Measurements from ENCODE around the gene NLRC3.

Gene NLRC3

DNA sequence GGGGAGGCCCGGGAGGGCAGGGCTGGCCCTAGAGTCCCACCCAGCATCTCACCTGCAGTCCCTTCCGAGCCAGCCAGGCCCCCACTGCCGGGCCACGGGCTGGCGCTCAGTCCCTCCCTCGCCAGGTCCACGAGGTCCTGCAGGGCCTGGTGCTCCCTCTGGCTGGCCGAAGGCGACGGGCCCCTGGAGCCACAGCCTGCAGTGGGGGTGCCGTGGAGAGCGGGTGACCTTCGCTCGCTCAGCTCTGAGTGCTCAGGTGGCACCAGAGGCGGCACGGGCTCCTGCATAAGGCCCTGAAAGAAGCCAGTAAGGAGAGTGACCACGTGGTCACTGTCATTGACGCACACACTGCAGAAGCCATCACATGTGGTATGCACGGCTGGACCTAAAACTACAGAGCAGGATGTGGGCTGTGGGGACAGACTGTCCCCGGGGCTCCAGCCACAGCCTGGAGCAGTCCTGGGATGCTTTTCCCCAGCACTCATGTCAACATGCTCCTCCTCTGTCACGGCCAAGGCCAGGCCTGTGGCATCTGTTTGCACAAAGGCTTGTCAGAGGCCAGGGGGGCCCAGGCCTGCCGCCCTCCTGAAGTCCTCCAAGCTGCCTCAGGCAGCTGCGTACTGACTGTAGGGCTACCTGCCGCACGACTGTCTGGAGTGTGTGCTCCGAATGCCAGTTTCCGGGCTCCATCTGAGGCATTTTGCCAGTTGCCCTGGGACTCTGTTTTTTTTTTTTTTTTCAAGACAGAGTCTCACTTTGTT, 19.1 kb upstream of the NLRC3 start:
- Histone ChIP-seq H3K4me3 (ENCODE audit: low read length) (no peak overlapping the region), H3K9ac (ENCODE audit: low read depth, low read length) (no peak overlapping the region), H3K27me3 (ENCODE audit: insufficient read depth, low read length) (no peaks in the 10 kb centered on the region), H3K36me3 (ENCODE audit: insufficient read depth, low read length) (peaks cover 49% of the 10 kb centered on the region), H3K9me3 (ENCODE audit: insufficient read depth, low read depth, low read length) (peaks cover 13% of the 10 kb centered on the region), H3K4me1 (ENCODE audit: insufficient read depth, low read length) (no peaks in the 10 kb centered on the region), H3K27ac (ENCODE audit: low read depth, low read length) (no peak overlapping the region)
- 94% methylated on average over 27 of the region's 27 CpGs for WGBS

DNA sequence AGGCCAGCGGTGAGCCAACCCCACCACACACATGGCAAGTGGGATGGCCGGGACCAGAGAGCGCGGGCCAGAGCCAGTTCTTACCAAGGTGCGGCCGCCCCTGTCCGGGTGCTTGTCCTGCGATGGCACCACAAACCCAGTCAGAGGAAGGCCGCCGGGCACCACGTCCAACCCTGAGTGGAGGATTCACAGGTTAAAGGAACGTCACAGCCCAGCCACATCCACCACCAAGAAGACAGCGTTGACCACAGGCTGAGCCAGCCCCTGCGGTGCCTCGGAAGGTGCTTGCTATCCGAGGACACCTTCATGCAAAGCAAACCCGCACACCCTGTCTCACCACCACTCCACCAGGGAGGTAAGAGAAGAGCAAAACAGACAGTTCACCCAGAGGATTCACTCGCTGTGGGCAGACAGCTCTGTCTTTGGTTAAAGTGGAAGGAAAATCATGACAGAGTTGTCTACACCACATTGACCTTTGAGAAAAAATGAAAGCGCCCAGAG, 18.4 kb upstream of the NLRC3 start:
- Histone ChIP-seq H3K4me1 (ENCODE audit: insufficient read depth, low read length) (no peaks in the 10 kb centered on the region), H3K27me3 (ENCODE audit: insufficient read depth, low read length) (no peaks in the 10 kb centered on the region), H3K4me3 (ENCODE audit: low read length) (no peak overlapping the region), H3K9ac (ENCODE audit: low read depth, low read length) (no peak overlapping the region), H3K36me3 (ENCODE audit: insufficient read depth, low read length) (peaks cover 42% of the 10 kb centered on the region), H3K9me3 (ENCODE audit: insufficient read depth, low read depth, low read length) (peaks cover 13% of the 10 kb centered on the region), H3K27ac (ENCODE audit: low read depth, low read length) (no peak overlapping the region)
- 96% methylated on average over 19 of the region's 19 CpGs for WGBS

- WGBS: 94% methylated on average over 11 of the region's 11 CpGs
- no peak overlapping the region for H3K9ac ChIP-seq (ENCODE audit: low read depth, low read length)
- H3K4me1 ChIP-seq (ENCODE audit: insufficient read depth, low read length): no peaks in the 10 kb centered on the region
- H3K27me3 ChIP-seq (ENCODE audit: insufficient read depth, low read length): no peaks in the 10 kb centered on the region
- H3K27ac ChIP-seq (ENCODE audit: low read depth, low read length): no peak overlapping the region
- H3K9me3 ChIP-seq (ENCODE audit: insufficient read depth, low read depth, low read length): peaks cover 10% of the 10 kb centered on the region
- H3K4me3 ChIP-seq (ENCODE audit: low read length): no peak overlapping the region
- peaks cover 41% of the 10 kb centered on the region for H3K36me3 ChIP-seq (ENCODE audit: insufficient read depth, low read length)
Measured at GRCh38 chr16:3595110-3595486, 17.9 kb upstream of the NLRC3 start.

DNA sequence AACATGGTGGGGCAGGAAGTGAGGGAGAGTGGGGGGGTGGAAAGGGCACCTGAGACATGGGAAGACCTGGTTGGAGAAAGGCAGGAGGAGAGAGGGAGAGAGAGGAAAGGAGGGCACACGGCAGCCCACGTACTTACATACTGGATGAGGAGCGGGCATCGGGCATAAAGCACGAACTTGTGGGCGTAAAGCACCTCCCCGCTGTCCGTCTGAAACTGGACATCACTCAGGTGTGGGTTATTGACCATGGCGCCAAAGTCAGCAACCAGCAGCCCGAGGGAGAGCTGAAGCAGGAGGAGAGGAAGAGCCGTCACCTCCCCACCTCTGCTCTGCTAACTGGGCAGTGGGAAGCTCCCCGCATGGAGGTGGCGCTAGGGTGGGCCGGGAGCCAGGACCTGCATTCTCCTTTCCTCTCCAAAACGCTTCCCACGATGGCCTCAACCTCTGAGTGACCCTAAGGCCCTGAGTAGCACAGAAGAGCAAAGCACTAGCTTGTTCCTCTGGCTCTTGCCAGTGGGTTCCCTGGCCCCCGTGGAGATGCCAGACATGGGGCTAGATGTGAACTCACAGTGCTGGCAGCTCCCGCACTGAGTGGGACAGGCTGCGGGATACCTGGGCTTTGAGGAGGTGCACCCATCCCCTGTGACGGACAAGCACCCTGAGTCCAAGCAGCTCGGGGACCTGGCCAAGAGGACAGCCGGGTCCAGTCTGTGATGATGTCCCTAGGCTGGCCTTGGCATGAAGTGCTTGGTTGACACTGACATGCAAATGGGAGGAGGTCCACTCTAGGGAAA, 17.3 kb upstream of the NLRC3 start:
- Histone ChIP-seq H3K36me3 (ENCODE audit: insufficient read depth, low read length) (peaks cover 37% of the 10 kb centered on the region), H3K27ac (ENCODE audit: low read depth, low read length) (no peak overlapping the region)

GRCh38 chr16:3592559-3592958, 15.4 kb upstream of the NLRC3 start:
- H3K27me3 ChIP-seq (ENCODE audit: insufficient read depth, low read length): no peaks in the 10 kb centered on the region
- no peaks in the 10 kb centered on the region for H3K4me1 ChIP-seq (ENCODE audit: insufficient read depth, low read length)
- no peak overlapping the region for H3K27ac ChIP-seq (ENCODE audit: low read depth, low read length)
- H3K9ac ChIP-seq (ENCODE audit: low read depth, low read length): no peak overlapping the region
- 96% methylated on average over 12 of the region's 12 CpGs for WGBS
- no peaks in the 10 kb centered on the region for H3K9me3 ChIP-seq (ENCODE audit: insufficient read depth, low read depth, low read length)
- no peak overlapping the region for H3K4me3 ChIP-seq (ENCODE audit: low read length)
- peaks cover 35% of the 10 kb centered on the region for H3K36me3 ChIP-seq (ENCODE audit: insufficient read depth, low read length)

More for the DNA sequence above, 17.3 kb upstream of the NLRC3 start:
- Histone ChIP-seq H3K27me3 (ENCODE audit: insufficient read depth, low read length) (no peaks in the 10 kb centered on the region), H3K4me1 (ENCODE audit: insufficient read depth, low read length) (no peaks in the 10 kb centered on the region), H3K9me3 (ENCODE audit: insufficient read depth, low read depth, low read length) (peaks cover 4% of the 10 kb centered on the region), H3K4me3 (ENCODE audit: low read length) (no peak overlapping the region), H3K9ac (ENCODE audit: low read depth, low read length) (no peak overlapping the region)
- WGBS: 96% methylated on average over 22 of the region's 22 CpGs

DNA sequence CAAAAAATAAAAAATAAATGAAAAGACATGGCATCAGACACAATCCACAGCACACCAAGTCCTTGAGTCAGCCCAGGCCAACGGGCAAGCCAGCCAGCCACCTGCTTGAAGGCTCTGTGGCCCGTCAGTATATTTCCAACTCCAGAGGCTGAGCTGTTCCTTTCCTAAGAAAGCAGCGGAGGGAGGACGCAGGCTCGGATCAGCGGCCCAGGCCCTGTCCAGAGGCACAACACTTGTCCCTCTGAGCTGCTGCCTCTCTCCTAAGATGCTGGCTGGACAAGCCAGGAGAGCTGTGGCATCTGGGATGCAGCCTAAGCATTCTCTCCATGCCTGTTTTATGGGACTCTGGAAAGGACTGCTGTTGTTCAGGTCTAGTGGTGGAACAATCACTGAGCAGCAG, 14.8 kb upstream of the NLRC3 start:
- Histone ChIP-seq H3K4me3 (ENCODE audit: low read length) (no peak overlapping the region), H3K9me3 (ENCODE audit: insufficient read depth, low read depth, low read length) (no peaks in the 10 kb centered on the region), H3K9ac (ENCODE audit: low read depth, low read length) (no peak overlapping the region), H3K36me3 (ENCODE audit: insufficient read depth, low read length) (peaks cover 31% of the 10 kb centered on the region), H3K4me1 (ENCODE audit: insufficient read depth, low read length) (no peaks in the 10 kb centered on the region), H3K27me3 (ENCODE audit: insufficient read depth, low read length) (no peaks in the 10 kb centered on the region), H3K27ac (ENCODE audit: low read depth, low read length) (no peak overlapping the region)
- 95% methylated on average over 6 of the region's 6 CpGs for WGBS

DNA sequence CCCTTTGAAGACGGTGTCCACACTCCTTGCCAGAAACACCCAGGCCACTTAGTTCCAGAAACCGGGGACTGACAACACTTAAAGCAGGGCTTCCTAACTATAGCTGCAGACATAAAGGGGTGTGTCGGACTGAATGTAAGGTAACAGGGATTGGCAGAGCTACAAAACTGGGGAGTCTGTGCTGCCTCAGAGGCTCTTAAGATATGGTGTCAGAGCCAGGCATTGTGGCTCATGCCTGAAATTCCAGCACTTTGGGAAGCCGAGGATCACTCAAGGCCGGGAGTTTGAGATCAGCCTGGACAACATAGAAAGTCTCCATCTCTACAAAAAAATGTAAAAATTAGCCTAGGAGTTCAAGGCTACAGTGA, 14.2 kb upstream of the NLRC3 start:
- H3K9me3 ChIP-seq (ENCODE audit: insufficient read depth, low read depth, low read length): no peaks in the 10 kb centered on the region
- no peak overlapping the region for H3K9ac ChIP-seq (ENCODE audit: low read depth, low read length)
- no peaks in the 10 kb centered on the region for H3K4me1 ChIP-seq (ENCODE audit: insufficient read depth, low read length)
- 96% methylated on average over 5 of the region's 5 CpGs for WGBS
- no peaks in the 10 kb centered on the region for H3K27me3 ChIP-seq (ENCODE audit: insufficient read depth, low read length)
- H3K4me3 ChIP-seq (ENCODE audit: low read length): no peak overlapping the region
- no peak overlapping the region for H3K27ac ChIP-seq (ENCODE audit: low read depth, low read length)
- peaks cover 28% of the 10 kb centered on the region for H3K36me3 ChIP-seq (ENCODE audit: insufficient read depth, low read length)

DNA sequence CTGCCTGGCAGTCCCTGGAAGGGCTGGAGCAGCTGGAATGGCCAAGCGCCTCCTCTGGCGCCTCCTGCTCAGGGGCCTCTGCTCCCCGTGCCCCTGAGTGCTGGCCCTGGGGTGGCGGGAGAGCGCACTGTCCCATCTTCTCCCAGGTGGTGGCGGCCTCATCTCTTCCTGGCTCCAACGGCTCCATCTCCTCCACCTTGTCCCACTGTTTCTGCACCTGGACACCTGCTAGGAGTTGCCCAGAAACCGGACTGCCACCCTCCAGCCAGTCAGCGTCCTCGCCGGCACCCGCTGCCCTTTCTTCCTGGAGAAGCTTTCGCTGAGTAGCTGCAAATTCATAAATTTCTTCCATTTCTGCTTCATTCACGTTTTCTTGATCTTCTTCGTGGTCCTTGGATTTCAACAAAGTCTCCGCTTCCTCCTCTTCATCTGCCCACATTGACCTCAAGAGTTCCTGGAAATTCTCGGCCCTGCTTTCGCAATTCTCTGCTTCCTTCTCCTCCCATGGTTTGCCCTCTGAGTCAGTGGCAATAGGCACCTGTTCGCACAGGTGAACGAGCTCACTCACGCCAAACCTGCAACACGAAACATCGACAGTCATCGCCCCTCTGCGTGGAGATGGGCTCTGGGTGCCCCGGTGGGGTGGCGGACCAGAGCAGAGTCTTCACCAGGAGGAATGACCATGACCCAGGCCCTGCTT, 13.7 kb upstream of the NLRC3 start:
- Histone ChIP-seq H3K9me3 (ENCODE audit: insufficient read depth, low read depth, low read length) (no peaks in the 10 kb centered on the region), H3K27ac (ENCODE audit: low read depth, low read length) (no peak overlapping the region), H3K27me3 (ENCODE audit: insufficient read depth, low read length) (no peaks in the 10 kb centered on the region), H3K36me3 (ENCODE audit: insufficient read depth, low read length) (peaks cover 26% of the 10 kb centered on the region), H3K9ac (ENCODE audit: low read depth, low read length) (no peak overlapping the region), H3K4me3 (ENCODE audit: low read length) (no peak overlapping the region), H3K4me1 (ENCODE audit: insufficient read depth, low read length) (no peaks in the 10 kb centered on the region)
- 94% methylated on average over 27 of the region's 27 CpGs for WGBS

DNA sequence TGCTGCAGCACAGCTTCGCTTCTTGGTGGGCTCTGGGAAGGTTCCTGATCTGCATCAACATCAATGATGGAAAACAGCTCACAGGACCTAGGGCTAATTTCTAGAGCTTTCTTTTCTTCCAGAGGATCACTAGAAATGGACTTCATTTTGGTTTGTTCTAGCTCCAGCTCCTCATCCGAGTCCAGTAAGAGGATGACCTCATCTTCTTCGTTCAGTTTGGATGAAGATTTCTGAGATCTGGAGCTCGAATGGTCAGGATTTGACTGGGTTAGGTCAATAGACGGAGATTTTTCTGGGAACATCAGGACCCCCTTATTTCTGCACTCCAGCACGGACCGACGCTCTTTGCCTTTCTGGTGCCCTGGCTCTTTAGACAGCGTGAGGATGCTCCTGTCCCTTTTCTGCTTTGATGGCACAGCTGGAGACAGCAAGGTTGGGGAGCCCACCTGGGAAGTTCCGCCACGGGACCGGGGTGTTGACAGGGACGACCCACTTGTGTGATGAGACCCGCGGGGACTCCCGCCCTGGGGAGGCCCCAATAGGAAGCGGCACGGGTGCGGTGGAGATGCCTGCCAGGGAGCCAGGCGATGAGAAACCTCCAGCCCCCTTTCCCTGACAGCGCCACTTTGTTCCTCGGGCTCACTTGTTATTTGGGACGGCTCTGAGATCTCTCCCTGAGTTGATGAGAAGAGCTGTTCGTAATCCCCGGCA, 12.9 kb upstream of the NLRC3 start:
- Histone ChIP-seq H3K4me1 (ENCODE audit: insufficient read depth, low read length) (no peaks in the 10 kb centered on the region), H3K9ac (ENCODE audit: low read depth, low read length) (no peak overlapping the region), H3K9me3 (ENCODE audit: insufficient read depth, low read depth, low read length) (no peaks in the 10 kb centered on the region), H3K36me3 (ENCODE audit: insufficient read depth, low read length) (peaks cover 26% of the 10 kb centered on the region), H3K27ac (ENCODE audit: low read depth, low read length) (no peak overlapping the region), H3K27me3 (ENCODE audit: insufficient read depth, low read length) (no peaks in the 10 kb centered on the region), H3K4me3 (ENCODE audit: low read length) (no peak overlapping the region)
- WGBS: 94% methylated on average over 25 of the region's 25 CpGs

- H3K9ac ChIP-seq (ENCODE audit: low read depth, low read length): no peak overlapping the region
- no peak overlapping the region for H3K4me3 ChIP-seq (ENCODE audit: low read length)
- 93% methylated on average over 27 of the region's 27 CpGs for WGBS
- no peaks in the 10 kb centered on the region for H3K9me3 ChIP-seq (ENCODE audit: insufficient read depth, low read depth, low read length)
- no peaks in the 10 kb centered on the region for H3K4me1 ChIP-seq (ENCODE audit: insufficient read depth, low read length)
- peaks cover 26% of the 10 kb centered on the region for H3K36me3 ChIP-seq (ENCODE audit: insufficient read depth, low read length)
- H3K27me3 ChIP-seq (ENCODE audit: insufficient read depth, low read length): no peaks in the 10 kb centered on the region
- H3K27ac ChIP-seq (ENCODE audit: low read depth, low read length): no peak overlapping the region
Measured at GRCh38 chr16:3589441-3589921, 12.3 kb upstream of the NLRC3 start.

All from HUES64 (cell line).